Left kidney (tissue), 2 donors: ENCODE data around the gene ERBB2. TPM values are rescaled to one million over a fixed set of nuclear protein-coding genes. Genes with fewer than 3 reads are reported as not detected.
A peak's percentile ranks its signal among the peaks of the same experiment; 100 is the strongest.
"Not testable (repeated sequence)": the region's sequence is repeated elsewhere in the genome, so short reads cannot be mapped to it uniquely, and the experiment has no call there.

Experiments
- DNase-seq: peaks from one replicate; pipeline ENCODE4 v3.0.0-alpha.2; 2013
- polyA plus RNA-seq: library from polyadenylated mRNA; unstranded; fragments of 120-200 nt; gene quantifications from one replicate; pipeline ENCODE4 v1.2.1, GENCODE V29; 2013; ENCODE audit not compliant: insufficient read length

Gene ERBB2
- polyA plus RNA-seq, 1 donor: 173 TPM

- DNase-seq: peak; percentile 74
Observed at GRCh38 chr17:39677542-39678339, 22.1 kb upstream of the ERBB2 start.

GRCh38 chr17:39678340-39679116 is 21.3 kb upstream of the ERBB2 start:
- DNase-seq: no peak

- no peak for DNase-seq
Observed at GRCh38 chr17:39679521-39680192, 20.2 kb upstream of the ERBB2 start.

- no peak for DNase-seq
Observed at GRCh38 chr17:39683295-39683939, 16.4 kb upstream of the ERBB2 start.

- DNase-seq: no peak
Observed at GRCh38 chr17:39684369-39685192, 15.3 kb upstream of the ERBB2 start.

- no peak for DNase-seq
Observed at GRCh38 chr17:39687101-39687545, 12.7 kb upstream of the ERBB2 start.

GRCh38 chr17:39687546-39688474 is 12.1 kb upstream of the ERBB2 start, which contains the start of gene PGAP3:
TSS of gene PGAP3 (minus strand) at chr17:39688057. CDS start at chr17:39688014, 43 bp downstream.
- peak; percentile 92 for DNase-seq

- DNase-seq: no peak
Observed at GRCh38 chr17:39688475-39688835, 11.4 kb upstream of the ERBB2 start.

- DNase-seq: no peak
Observed at GRCh38 chr17:39688945-39689344, 10.9 kb upstream of the ERBB2 start.

GRCh38 chr17:39694593-39694992 is 5.3 kb upstream of the ERBB2 start:
- no peak for DNase-seq

GRCh38 chr17:39695089-39695474 is 4.8 kb upstream of the ERBB2 start:
- no peak for DNase-seq

GRCh38 chr17:39696731-39697130 is 3.1 kb upstream of the ERBB2 start:
- no peak for DNase-seq

GRCh38 chr17:39697961-39698360 is 1.9 kb upstream of the ERBB2 start:
- no peak for DNase-seq

GRCh38 chr17:39699157-39699817 is 577 bp upstream of the ERBB2 start:
- DNase-seq: not testable (repeated sequence)

- DNase-seq: peak; percentile 76
Observed at GRCh38 chr17:39700148-39700987, 504 bp downstream of the ERBB2 start.

GRCh38 chr17:39701012-39701783 is 1.3 kb downstream of the ERBB2 start:
- no peak for DNase-seq

- no peak for DNase-seq
Observed at GRCh38 chr17:39701784-39702422, 2.0 kb downstream of the ERBB2 start.
